Measurements from ENCODE around the gene CACUL1. TPM values are rescaled to one million over a fixed set of nuclear protein-coding genes. Genes with fewer than 3 reads are reported as not detected.

CACUL1 gene
- total and polyA plus RNA-seq, 4 donors: 3.9 to 15.8 (median 13.1) TPM

DNA sequence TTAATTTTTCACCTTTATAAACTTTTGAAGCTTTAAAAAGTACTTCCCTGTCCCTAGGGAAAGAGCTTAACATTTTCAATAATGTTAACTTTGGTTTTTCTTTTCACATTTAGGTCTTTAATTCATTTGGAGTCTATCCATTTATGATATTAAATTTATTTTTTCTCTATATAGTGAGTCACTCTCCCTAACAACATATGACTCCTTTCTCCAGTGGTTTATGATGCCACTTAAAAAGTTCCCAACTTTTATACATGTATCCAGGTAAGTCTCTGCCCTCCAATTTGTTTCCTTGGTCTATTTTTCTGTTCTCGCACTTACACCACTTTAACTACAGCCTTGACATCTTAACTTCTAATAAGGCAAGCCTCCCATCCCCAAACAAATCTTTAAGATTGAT is 3.5 kb downstream of the CACUL1 start:
- no peaks in the 10 kb centered on the region for H3K36me3 ChIP-seq (ENCODE audit: control insufficient read depth in 4 of 4, insufficient read depth in 3 of 4, low read depth in 1 of 4, low read length in 3 of 4)
- DNase-seq (ENCODE audit: low spot score): no peak
- H3K27ac ChIP-seq (ENCODE audit: low read depth in 1 of 2, low read length in 2 of 2): no peak overlapping the region
- TF ChIP-seq NR2F2 (IDR thresholded peaks at IDR 0.05) (no peak), HNF4G (IDR thresholded peaks at IDR 0.05) (no peak)
- H3K4me3 ChIP-seq (ENCODE audit: low read depth in 1 of 3, low read length in 3 of 3): no peak overlapping the region
- WGBS: 97% methylated on average over 1 of the region's 1 CpG
- H3K4me1 ChIP-seq (ENCODE audit: control insufficient read depth in 4 of 4, insufficient read depth in 4 of 4, low read length in 3 of 4): peaks cover 0 to 26% (median 22%) of the 10 kb centered on the region in 4 donors
- peak overlapping the region in 1 of 2 donors; percentile 18 for H3K9ac ChIP-seq (ENCODE audit: low read depth in 1 of 2, low read length in 2 of 2)
- H3K27me3 ChIP-seq (ENCODE audit: control insufficient read depth in 4 of 4, insufficient read depth in 4 of 4, low read length in 3 of 4): no peaks in the 10 kb centered on the region
- no peaks in the 10 kb centered on the region for H3K9me3 ChIP-seq (ENCODE audit: control insufficient read depth in 4 of 4, low read length in 3 of 4)

DNA sequence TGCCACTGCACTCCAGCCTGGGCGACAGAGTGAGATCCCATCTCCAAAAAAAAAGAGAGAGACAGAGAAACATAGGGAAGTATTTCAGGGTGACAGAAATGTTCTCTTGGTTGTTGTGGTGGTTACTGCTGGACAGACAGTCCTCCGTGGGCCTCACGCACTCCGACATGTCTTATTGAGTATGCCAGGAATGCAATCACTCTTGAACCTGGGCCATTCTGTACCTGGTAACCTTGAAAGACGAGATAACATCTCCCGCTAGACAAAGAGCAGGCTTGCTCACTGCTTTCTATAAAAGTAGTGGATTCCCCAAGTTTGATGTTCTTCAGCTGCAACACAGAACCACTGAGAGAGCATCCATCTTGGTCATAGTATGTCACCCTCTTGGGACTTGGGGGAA is 6.7 kb downstream of the CACUL1 start:
- no peaks in the 10 kb centered on the region for H3K36me3 ChIP-seq (ENCODE audit: control insufficient read depth in 4 of 4, insufficient read depth in 3 of 4, low read depth in 1 of 4, low read length in 3 of 4)
- peaks cover 4 to 12% (median 9%) of the 10 kb centered on the region in 4 donors for H3K4me1 ChIP-seq (ENCODE audit: control insufficient read depth in 4 of 4, insufficient read depth in 4 of 4, low read length in 3 of 4)
- no peak overlapping the region for H3K9ac ChIP-seq (ENCODE audit: low read depth in 1 of 2, low read length in 2 of 2)
- no peak for DNase-seq (ENCODE audit: low spot score)
- no peak overlapping the region for H3K27ac ChIP-seq (ENCODE audit: low read depth in 1 of 2, low read length in 2 of 2)
- 90% methylated on average over 6 of the region's 6 CpGs for WGBS
- H3K9me3 ChIP-seq (ENCODE audit: control insufficient read depth in 4 of 4, low read length in 3 of 4): no peaks in the 10 kb centered on the region
- no peaks in the 10 kb centered on the region for H3K27me3 ChIP-seq (ENCODE audit: control insufficient read depth in 4 of 4, insufficient read depth in 4 of 4, low read length in 3 of 4)
- no peak for TF ChIP-seq GABPA (IDR thresholded peaks at IDR 0.05 in 1 of 2, conservative IDR thresholded peaks at IDR 0.05 in 1 of 2)
- TF ChIP-seq FOXA2 (IDR thresholded peaks at IDR 0.05): no peak
- TF ChIP-seq HNF4G (IDR thresholded peaks at IDR 0.05): no peak
- no peak for TF ChIP-seq TAF1 (conservative IDR thresholded peaks at IDR 0.05)
- TF ChIP-seq RXRA (IDR thresholded peaks at IDR 0.05): no peak
- no peak for TF ChIP-seq EGR1 (IDR thresholded peaks at IDR 0.05; ENCODE audit: low read depth in 2 of 2)
- TF ChIP-seq, protein P1, sequence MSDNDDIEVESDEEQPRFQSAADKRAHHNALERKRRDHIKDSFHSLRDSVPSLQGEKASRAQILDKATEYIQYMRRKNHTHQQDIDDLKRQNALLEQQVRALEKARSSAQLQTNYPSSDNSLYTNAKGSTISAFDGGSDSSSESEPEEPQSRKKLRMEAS (IDR thresholded peaks at IDR 0.05): no peak
- no peak for TF ChIP-seq FOXA1 (IDR thresholded peaks at IDR 0.05)
- TF ChIP-seq SP1 (IDR thresholded peaks at IDR 0.05): no peak
- TF ChIP-seq, protein P2, sequence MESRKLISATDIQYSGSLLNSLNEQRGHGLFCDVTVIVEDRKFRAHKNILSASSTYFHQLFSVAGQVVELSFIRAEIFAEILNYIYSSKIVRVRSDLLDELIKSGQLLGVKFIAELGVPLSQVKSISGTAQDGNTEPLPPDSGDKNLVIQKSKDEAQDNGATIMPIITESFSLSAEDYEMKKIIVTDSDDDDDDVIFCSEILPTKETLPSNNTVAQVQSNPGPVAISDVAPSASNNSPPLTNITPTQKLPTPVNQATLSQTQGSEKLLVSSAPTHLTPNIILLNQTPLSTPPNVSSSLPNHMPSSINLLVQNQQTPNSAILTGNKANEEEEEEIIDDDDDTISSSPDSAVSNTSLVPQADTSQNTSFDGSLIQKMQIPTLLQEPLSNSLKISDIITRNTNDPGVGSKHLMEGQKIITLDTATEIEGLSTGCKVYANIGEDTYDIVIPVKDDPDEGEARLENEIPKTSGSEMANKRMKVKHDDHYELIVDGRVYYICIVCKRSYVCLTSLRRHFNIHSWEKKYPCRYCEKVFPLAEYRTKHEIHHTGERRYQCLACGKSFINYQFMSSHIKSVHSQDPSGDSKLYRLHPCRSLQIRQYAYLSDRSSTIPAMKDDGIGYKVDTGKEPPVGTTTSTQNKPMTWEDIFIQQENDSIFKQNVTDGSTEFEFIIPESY (IDR thresholded peaks at IDR 0.05): no peak
- TF ChIP-seq, protein P3, sequence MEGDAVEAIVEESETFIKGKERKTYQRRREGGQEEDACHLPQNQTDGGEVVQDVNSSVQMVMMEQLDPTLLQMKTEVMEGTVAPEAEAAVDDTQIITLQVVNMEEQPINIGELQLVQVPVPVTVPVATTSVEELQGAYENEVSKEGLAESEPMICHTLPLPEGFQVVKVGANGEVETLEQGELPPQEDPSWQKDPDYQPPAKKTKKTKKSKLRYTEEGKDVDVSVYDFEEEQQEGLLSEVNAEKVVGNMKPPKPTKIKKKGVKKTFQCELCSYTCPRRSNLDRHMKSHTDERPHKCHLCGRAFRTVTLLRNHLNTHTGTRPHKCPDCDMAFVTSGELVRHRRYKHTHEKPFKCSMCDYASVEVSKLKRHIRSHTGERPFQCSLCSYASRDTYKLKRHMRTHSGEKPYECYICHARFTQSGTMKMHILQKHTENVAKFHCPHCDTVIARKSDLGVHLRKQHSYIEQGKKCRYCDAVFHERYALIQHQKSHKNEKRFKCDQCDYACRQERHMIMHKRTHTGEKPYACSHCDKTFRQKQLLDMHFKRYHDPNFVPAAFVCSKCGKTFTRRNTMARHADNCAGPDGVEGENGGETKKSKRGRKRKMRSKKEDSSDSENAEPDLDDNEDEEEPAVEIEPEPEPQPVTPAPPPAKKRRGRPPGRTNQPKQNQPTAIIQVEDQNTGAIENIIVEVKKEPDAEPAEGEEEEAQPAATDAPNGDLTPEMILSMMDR (IDR thresholded peaks at IDR 0.05; ENCODE audit: low read depth, low read length, missing input control): no peak
- TF ChIP-seq JUND (IDR thresholded peaks at IDR 0.05): no peak
- TF ChIP-seq, protein P4, sequence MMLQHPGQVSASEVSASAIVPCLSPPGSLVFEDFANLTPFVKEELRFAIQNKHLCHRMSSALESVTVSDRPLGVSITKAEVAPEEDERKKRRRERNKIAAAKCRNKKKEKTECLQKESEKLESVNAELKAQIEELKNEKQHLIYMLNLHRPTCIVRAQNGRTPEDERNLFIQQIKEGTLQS (IDR thresholded peaks at IDR 0.05): no peak
- TF ChIP-seq YY1 (IDR thresholded peaks at IDR 0.05): no peak
- TF ChIP-seq HNF4A (conservative IDR thresholded peaks at IDR 0.05): no peak
- TF ChIP-seq, protein P5, sequence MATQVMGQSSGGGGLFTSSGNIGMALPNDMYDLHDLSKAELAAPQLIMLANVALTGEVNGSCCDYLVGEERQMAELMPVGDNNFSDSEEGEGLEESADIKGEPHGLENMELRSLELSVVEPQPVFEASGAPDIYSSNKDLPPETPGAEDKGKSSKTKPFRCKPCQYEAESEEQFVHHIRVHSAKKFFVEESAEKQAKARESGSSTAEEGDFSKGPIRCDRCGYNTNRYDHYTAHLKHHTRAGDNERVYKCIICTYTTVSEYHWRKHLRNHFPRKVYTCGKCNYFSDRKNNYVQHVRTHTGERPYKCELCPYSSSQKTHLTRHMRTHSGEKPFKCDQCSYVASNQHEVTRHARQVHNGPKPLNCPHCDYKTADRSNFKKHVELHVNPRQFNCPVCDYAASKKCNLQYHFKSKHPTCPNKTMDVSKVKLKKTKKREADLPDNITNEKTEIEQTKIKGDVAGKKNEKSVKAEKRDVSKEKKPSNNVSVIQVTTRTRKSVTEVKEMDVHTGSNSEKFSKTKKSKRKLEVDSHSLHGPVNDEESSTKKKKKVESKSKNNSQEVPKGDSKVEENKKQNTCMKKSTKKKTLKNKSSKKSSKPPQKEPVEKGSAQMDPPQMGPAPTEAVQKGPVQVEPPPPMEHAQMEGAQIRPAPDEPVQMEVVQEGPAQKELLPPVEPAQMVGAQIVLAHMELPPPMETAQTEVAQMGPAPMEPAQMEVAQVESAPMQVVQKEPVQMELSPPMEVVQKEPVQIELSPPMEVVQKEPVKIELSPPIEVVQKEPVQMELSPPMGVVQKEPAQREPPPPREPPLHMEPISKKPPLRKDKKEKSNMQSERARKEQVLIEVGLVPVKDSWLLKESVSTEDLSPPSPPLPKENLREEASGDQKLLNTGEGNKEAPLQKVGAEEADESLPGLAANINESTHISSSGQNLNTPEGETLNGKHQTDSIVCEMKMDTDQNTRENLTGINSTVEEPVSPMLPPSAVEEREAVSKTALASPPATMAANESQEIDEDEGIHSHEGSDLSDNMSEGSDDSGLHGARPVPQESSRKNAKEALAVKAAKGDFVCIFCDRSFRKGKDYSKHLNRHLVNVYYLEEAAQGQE (IDR thresholded peaks at IDR 0.05): no peak
- H3K4me3 ChIP-seq (ENCODE audit: low read depth in 1 of 3, low read length in 3 of 3): no peak overlapping the region

All from liver (tissue), 9 donors.